OCI-M1 (cell line): ENCODE data around the gene TLE2.
"Not testable (repeated sequence)": the region's sequence is repeated elsewhere in the genome, so short reads cannot be mapped to it uniquely, and the experiment has no call there.

Experiments
- DNase-seq: peaks from one replicate; lab custom pipeline; 2025; lab: John Stamatoyannopoulos, UW

Gene TLE2

DNA sequence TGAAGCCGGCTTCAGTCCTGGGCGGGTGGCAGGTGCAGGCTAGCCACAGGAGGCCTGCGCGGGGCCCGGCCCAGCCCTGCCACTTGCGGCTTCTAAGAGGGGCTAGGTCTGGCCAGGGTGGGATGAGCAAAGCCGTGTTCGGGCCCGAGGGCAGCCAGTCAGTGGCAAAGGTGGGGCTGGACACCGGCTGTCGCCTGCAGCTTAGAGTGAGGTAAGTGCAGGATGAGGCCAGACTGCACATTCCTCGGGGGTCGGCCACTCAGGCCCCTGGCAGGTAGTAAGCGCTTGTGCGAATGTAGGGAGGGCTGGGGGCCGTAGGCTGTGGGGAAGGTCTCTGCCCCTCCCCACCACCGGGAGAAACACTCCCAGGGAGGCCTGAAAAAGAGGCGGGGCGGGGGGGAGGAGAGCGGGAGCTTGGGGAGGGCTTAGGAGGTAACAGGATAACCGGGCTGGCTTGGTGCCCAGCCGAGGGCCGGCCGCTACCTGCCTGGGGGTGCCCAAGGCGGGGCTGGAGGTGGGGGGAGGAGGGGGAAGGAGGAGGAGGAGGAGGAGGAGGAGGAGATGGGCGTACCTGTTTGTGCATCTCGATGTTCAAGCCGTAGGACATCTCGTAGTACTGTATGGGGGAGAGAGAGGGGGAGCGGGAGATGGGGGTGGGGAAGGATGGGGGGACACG, 26.8 kb upstream of the TLE2 start:
- no peak for DNase-seq

DNA sequence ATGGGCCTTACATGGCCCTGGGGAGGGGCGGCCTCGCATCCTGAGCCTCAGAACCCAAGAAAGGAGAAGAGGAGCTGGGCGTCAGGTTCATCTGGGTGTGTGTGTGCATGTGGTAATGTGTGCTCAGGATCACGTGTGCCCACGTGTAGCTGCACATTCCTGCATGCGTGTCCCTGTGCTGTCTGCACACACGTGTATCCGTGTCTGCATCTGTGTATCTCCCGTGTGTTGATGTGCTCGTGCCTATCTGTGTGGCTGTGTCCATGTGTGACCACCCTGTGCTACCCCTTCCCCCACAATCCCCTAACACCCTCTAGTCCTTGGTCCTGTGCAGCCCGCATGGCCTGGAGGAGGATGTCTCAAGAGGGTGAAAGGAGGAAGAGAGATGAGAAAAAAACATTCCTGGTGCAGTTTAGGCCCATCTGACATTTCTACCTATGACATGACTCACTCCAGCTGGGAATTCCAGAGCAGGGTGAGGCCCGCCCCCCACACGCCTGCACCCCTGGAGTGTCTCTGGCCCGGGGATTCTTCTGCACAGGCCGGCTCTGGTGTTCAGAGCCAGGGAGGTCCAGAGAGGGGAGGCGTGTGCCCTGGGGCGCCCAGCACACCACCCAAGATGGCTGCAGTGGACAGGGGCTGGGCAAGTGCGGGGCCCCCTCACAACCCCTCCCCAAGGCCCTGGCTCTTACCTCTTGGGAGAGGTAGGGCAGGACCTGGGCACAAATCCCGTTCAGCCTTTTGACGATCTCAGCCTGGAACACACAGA, 26.1 kb upstream of the TLE2 start:
- DNase-seq: no peak

DNA sequence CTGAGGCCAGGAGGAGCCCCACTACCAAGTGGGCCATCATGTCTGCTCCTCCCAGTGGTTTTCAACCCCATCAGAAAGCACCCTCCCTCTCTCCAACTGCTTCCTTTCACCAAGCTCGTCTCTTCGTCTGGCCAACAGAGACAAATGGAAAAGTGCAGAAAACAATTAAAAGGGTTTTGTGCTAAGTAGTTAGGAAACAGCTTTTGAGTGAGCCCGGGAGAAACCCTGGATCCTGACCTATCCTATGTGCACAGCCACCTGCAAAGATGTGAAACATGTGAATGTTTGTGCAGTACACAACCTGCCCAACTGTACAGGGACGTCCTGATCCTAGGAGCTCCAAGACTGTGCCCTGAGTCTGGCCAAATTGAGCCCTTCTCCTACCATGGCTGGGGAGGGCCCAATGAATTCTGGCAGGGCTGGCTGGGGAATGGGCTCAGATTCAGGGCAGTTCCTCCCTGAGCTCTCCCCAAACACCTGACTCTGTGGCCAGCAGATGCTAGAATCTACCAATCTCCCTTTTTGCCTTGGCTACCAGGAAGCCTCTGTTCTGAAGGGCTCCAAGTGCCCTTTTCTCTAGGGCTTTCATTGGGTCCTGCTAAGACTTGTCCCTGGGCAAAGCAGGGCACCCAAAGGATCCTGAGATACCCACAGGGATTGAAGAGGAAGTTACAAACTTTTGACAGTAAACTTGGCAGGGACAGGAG, 25.3 kb upstream of the TLE2 start:
- no peak for DNase-seq

DNA sequence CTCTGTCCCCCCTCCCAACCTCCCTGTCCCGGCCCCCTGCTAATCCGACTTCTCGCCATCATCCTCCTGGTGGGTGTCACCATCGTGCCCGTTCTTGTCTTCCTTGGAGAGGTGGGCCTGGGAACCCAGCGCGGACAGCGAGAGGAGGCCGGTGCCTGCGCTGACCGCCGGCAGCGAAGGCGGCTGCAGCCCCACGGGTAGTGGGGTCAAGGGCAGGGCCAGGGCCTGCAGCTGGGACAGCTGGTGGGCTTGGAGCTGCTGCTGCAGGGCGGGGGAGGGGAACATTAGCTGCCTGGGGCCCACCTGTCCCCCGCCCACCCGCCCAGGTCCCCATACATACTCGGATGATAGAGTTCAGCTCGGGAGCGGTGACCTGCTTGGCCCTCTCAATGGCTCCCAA, 24.7 kb upstream of the TLE2 start:
- DNase-seq: no peak

DNA sequence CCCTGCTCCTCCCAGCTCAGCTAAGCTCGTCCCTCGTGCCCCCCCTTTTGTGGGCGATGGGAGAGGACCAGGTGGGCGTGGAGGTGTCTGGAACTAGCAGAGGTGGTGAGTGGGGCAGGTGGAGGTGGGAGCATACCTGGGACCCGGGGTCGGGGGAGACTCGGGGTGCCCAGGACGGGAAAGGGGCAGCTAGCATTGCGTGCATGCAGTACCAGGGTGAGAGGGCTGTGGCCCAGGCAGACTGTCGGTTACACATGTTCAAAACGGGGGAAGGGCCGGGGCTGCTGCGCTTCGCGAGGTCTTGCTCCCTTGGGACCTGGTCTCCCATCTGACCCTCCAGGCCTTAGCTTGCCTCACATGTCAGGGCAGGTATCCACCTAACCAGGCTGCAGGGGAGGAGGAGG, 24.1 kb upstream of the TLE2 start:
- DNase-seq: no peak

DNA sequence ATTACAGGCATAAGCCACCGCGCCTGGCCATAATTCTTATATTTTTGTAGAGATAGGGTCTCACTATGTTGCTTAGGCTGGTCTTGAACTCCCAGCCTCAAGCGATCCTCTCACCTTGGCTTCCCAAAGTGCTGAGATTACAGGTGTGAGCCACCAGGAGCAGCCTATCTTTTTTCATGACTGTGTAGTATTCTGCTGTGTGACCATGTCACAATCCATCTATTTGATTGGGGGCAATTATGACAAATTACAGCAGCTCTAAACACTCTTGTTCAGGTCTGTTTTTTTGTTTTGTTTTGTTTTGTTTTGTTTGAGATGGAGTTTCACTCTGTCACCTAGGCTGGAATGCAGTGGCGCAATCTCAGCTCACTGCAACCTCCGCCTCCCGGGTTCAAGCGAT, 20.9 kb upstream of the TLE2 start:
- not testable (repeated sequence) for DNase-seq

DNA sequence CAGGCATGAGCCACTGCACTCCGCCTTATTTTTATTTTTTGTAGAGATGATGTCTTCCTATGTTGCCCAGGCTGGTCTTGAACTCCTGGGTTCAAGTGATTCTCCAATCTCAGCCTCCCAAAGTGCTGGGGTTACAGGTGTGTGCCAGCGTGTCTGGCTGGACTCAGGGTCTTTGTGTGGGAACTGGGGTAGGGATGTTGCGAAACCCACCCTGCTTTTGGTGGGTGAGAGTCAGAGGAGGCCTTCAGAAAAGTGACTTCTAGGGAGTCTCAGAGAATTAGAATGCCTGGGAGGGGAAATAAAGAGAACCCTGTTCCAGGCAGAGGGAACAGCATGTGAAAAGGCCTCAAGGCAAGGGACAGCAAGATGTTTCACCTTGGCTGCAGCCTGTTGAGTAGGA, 20.0 kb upstream of the TLE2 start:
- DNase-seq: no peak

DNA sequence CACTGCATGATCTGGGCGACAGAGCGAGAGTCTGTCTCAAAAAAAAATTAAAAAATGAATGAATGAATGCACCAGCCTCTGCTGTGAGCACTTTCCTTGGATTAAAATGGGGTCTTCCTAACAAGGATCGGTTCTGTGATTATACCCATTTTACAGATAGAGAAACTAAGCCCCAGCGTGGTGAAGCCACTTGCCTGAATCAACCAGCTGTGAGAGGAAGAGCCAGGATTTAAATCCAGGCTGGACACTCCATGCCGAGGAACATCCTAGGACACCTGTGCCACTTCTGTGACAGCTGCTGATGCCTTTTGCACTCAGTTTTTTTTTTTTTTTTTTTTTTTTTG, 19.1 kb upstream of the TLE2 start:
- DNase-seq: no peak

DNA sequence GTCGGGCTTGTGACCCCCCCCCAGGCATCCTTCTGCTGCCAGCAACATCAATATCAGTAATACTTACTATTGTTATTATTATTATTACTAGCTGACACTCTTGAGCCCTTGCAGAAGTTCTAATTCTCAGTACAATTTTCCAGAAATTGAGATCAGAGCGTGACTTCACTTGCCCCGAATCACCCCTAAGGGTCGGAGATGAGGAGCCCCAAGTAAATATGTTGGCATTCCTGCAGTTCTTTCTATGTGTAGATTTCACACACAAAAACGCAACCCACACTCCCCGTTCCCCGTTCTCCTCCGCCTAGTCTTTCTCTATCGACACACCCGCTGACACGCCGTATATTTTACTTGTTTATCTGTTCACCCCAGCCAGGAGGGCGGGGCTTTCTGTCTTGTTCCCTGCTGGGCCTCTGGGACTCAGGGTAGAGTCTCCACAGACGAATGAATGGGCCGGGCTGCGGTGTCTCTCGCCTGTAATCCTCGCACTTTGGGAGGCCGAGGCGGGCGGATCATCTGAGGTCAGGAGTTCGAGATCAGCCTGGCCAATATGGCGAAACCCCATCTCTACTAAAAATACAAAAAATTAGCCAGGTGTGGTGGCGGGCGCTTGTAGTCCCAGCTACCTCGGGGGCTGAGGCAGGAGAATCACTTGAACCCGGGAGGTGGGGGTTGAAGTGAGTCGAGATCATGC, 18.6 kb upstream of the TLE2 start:
- DNase-seq: peak; percentile 96

DNA sequence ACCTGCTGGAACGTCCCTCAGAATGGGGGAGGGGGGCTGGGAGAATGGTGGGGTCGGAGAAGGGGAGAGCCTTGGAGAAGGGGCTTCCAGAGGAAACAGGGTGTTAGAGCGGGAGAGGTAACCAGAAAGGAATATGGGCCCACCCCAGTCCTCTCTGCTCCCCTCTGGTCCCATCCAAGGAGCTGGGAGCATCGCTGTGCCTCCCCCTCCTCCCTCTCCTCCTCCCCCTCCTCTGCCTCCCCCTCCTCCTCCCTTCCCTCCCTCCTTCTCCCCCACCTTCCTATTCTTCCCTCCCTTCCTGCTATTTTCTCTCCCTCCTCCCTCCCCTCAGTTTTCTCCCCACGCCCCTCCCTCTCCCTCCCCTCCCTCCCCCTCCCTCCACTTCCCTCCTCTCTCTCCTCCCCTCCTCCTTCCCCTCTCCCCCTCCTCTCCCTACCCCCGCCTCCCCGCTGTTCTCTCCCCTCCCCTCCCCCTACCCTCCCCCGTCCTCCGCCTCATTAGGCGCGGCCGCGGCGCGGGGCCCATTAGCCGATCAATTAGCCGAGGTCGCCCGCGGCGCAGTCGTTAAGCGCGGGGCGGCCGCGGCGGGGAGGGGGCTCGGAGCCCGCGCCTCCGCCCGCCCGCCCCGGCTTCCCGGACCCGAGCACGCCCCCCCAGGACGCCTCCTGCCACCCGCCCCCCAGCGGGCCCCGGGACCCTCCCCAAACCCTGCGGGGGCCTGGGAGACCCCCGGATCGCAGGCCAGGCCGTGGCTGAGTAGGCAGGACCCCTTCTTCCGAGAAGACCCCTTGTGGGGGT, 17.8 kb upstream of the TLE2 start:
- peak; percentile 36 for DNase-seq

DNA sequence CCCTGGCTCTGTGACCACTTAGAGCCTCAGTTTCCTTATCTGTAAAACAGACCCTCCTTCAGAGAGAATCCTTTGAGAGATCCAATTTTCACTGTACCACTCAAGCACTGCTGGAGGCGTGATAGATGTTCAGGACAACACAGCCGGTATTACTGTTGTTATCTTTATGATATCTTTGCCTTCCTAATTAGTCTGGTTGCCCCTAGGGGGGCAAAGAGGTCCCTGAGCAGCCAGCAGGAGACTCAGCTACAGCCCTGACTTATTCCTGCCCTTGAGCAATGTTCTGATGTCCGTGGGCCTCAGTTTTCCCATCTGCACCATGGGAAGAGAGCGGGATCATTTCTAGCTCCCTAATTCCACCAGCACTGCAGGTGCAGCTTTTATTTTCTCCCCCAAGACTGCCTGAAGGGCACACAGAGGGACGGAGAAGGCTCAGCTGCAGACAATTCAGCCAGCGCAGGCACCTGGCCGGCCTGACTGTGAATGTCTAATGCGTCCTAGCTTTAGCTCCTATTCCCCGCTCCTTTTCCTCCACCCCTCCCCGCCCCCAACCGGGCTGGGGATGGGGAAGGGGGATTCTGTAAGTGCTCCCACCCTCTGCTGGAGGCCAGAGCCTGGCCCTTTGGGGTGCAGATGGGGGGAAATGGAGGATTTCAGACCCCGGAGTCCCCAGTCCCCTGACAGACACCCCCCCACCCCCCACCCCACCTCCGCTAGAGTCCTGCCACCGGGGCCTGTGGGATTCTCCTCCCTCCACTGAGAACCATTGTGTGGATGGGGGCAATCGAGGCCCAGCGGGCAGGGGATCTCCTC, 17.0 kb upstream of the TLE2 start:
- no peak for DNase-seq

DNA sequence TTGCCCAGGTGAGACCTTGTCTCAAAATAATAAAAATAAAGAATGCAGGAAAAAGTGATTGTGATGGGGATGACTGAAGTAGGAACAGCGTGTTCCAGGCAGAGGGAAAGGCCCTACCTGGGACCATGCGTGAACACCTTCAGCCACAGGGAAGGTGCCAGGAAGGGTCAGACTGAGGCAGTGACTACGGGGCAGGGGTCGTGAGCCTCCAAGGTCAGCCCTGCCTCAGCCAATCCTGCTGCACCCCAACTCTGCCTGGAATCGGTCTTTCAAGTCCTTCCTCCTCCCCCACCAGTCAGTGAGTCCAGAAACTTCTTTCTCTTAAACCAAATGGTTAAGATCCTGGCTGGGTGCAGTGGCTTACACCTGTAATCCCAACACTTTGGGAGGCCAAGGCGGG, 16.1 kb upstream of the TLE2 start:
- DNase-seq: no peak

DNA sequence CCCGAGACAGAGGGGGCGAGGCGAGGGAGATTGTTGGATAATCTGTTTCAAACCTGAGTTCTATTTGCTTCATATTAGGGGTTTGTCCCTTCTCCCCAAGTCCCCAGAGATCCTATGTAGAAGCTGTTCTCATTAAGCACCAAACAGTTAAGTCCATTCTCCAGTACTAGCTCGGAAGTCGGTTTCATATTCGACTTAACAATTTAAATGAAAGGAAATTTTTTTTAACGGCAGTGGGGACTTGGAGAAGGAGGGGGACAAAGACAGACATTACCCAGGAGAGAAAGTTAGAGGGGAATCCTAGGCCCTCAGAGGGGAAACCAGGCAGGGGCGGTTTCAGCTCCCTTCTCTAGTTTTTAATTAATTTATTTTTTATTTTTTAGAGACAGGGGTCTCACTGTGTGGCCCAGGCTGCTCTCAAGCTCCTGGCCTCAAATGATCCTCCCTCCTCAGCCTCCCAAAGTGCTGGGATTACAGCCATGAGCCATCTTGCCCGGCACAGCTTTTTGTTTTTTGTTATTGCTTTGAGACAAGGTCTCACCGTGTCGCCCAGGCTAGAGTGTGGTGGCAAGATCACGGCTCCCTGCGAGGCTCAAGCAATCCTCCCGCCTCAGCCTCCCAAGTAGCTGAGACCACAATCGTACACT, 13.7 kb upstream of the TLE2 start:
- peak; percentile 2 for DNase-seq

DNA sequence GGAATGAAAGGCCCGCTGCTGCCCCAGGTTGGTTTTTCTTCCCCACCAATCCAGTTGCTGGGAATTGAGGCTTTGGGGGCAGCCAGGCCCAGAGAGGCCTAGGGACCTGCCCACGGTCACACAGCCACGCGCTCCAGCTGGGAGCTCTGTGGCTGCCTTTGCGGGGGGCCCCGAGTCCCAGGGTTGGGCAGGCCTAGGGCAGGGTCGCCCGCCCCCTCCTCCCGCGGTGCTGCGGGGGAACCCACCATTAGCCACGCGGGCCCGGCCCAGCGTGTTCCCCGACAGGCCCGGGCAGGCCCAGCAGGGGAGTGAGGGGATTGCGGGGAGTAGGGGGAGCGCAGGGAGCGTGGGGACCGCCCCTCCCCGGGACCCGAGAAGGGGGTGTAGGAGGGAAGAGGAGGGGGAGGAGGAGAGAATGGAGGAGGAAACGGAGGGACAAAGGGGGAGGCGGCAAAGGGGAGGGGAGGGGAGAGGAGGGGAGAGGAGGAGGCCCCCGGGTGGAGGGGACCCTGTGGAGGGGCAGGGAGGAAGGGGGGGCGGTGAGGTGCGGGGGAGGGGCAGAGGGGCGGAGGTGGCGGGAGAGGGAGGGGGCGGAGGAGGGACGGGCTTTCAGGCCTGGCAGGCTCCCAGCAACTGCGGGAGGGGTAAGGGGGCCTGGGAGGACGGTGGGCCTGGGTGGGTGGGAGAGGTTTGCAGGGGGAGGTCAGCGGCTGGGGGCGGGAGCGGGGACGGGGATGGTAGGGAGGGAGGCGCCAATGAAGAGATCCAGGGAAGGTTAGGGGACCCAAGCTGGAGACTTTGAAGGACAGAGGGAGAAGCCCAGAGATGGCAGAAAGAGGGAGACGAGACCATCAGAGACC, 12.9 kb upstream of the TLE2 start:
- DNase-seq: no peak

DNA sequence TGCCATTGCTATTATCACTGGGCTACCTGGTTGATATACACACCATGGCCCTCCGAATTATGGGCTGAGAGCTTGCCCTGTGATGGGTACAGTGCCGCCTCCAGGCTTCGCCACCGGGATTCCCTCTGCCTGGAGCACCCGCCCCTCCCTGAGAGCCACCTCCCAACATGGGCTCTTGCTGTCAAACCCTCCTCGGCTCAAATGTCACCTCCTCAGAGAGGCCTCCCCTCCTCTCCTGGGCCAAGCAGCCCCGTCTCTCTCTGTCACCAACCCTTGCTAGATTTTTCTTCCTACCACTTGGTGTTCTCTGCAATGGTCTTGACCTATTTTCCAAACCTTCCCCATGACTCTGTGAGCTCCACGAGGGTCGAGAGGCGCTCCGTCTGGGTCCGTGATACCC, 12.2 kb upstream of the TLE2 start:
- DNase-seq: no peak

DNA sequence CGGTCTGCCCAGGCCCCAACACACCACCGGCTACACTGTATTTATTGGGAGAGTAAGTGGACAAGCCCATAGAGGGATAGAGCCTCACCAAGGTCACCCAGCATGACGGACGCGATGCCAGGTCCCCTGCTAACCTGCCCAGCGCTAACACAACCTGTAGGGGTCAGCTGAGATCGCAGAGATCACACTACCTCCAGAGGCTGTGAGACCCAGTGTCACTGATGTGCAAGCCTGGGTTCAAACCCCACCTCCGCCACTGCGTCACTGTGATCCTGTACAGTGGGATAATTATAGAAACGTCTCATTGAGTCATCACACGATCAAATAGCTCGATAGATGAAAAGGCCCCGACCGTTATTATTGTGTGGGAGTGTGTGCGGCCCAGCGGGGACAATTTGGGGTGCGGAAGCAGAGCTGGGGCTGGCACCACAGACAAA, 10.6 kb upstream of the TLE2 start:
- no peak for DNase-seq

DNA sequence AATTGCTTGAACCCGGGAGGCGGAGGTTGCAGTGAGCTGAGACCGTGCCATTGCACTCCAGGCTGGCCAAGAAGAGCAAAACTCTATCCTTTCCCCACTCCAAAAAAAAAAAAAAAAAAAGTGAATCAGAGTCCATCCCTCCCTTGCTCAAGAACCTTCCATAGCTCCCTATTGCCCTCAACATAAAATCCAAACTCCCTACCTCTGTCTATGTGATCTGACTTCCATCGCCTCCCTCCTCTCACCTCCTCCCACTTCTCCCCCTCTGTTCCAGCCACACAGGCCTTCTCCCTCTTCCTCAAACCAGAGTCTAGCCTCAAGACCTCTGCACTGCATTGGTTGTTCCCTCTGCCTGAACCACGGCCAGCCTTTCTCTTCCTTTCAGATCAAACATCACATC, 10.0 kb upstream of the TLE2 start:
- no peak for DNase-seq

DNA sequence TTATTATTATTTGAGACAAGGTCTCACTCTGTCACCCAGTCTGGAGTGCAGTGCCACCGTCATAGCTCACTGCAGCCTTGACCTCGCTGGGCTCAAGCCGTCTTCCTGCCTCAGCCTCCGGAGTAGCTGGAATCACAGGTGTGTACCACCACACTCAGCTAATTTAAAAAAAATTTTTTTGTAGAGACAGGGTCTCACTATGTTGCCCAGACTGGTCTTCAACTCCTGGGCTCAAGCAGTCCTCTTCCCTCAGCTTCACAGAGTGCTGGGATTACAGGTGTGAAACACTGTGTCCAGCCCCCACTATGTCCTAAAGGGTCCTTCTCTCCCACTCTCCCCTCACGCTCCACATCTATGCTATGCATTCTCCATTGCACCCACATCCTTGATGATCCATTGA, 9.1 kb upstream of the TLE2 start:
- no peak for DNase-seq

DNA sequence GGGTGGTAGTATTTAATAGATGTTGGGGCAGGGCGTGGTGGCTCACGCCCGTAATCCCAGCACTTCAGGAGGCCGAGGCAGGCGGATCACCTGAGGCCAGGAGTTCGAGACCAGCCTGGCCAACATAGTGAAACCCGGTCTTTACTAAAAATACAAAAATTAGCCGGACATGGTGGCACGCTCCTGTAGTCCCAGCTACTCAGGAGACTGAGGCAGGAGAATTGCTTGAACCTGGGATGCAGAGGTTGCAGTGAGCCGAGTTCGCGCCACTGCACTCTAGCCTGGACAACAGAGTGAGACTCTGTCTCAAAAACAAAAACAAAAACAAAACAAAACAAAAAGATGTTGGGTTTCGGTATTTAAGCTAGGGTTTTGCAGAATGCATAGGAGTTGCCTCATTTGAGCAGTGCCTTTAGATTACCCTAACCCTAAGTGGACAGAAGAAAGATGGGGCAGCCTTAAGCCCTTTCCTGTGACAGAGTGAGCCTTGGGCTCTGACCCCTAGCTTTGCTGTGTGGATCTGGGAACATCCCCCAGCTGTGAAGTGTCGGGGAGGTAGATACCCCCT, 8.0 kb upstream of the TLE2 start:
- DNase-seq: not testable (repeated sequence)
